Activated T-helper 1 cell treated with anti-CD3 and anti-CD28 coated beads, Interleukin-12 subunit alpha, Interleukin-12 subunit beta, Interleukin-2, Interleukin-4 antibody, amounts not matched to agents 30 ng/mL and 10 ng/mL and 1 ng/mL, durations not matched to agents 14 hours and 24 hours and 36 hours (primary cell): ENCODE data around the gene ENTPD2. TPM values are rescaled to one million over a fixed set of nuclear protein-coding genes. Genes with fewer than 3 reads are reported as not detected.

ENCODE experiments used
- DNase-seq: peaks from one replicate; pipeline ENCODE4 v3.0.0; 2021; ENCODE audit warnings: low spot score
- H3K27ac Mint-ChIP-seq: one replicate; pipeline ENCODE4 v1.8.0; 2021; ENCODE audit warnings: mild to moderate bottlenecking, mixed read lengths
- H3K27me3 Mint-ChIP-seq: one replicate; pipeline ENCODE4 v1.8.0; 2022; ENCODE audit warnings: mild to moderate bottlenecking, moderate library complexity, mixed read lengths; ENCODE audit not compliant: insufficient read depth
- H3K36me3 Mint-ChIP-seq: one replicate; pipeline ENCODE4 v1.8.0; 2021; ENCODE audit warnings: low read depth, mixed read lengths
- H3K4me1 Mint-ChIP-seq: one replicate; pipeline ENCODE4 v1.8.0; 2021; ENCODE audit warnings: low read depth, mixed read lengths
- H3K4me3 Mint-ChIP-seq: one replicate; pipeline ENCODE4 v1.8.0; 2021; ENCODE audit warnings: mild to moderate bottlenecking, moderate library complexity, mixed read lengths
- H3K9me3 Mint-ChIP-seq: one replicate; pipeline ENCODE4 v1.8.0; 2021; ENCODE audit warnings: mixed read lengths
- intact Hi-C: fragments of 100-400 bp; cut with micrococcal nuclease; formaldehyde crosslinking; loops from one replicate; pipeline ENCODE4 v1.15.1; 2024
- total RNA-seq: library from RNA; stranded (reverse); gene quantifications from 2 replicates; pipeline ENCODE4 v1.2.3, GENCODE V29; 2022

Gene ENTPD2
- not detected in 2 replicates for total RNA-seq

DNA sequence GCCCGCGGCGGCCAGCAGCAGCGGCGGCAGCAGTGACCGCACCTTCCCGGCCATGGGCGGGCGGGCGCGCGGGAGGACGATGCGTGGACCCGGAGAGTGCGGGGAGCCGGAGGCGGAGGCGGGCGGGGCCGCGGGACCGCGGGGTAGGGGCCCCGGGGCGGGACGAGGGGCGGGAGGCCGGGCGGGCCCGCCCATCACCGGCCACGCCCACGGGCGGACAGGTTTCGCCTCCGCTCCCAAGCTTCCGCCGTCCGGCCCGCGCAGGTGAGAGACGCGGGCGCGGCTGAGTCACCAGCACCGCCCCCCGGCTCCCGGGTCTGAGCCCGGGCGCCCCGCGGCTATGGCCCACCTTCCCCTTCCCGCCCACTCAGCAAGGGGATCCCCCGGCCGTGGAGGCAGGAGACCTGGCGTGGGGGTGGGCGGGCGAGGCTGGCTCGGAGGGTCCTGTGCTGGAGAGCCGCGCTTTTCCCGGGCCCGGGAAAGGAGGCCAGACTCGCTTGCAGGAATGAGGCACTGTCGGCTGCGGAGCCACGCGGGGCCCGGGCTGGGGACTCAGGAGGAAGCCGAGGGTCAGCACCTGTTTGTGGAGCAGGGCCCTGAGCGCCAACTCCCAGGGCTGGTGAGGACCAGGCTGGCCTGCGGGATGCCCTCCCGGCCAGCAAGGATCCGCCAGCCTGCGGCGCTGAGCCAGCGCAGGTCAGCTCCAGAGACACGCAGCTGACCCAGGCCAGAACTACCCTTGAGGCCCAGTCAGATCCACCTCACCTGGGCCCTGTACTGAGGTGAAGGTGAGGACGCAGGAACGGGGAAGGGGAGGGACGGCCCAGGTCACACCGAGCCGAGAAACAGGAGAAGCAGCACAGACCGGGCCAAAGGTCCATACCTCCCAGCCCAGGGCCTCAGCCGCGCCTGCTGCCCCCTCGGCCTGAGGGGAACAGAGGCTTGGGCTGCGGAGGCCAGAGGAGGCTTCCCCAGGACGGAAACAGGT lies at the start of gene ENTPD2:
TSS of gene ENTPD2 (minus strand) at position 118 of the 988 bp plus-strand sequence. CDS start at position 54, 64 bp downstream.
- Mint-ChIP-seq H3K4me3 (no peak within 1 kb of the TSS), H3K27ac (no peak within 1 kb of the TSS), H3K9me3 (no peaks in the 10 kb centered on the region), H3K4me1 (no peaks in the 10 kb centered on the region), H3K27me3 (peaks cover 31% of the 10 kb centered on the region), H3K36me3 (no peaks in the 10 kb centered on the region)
- DNase-seq, result peak; percentile 28
- intact Hi-C loops, result loop anchor here (1.0 kb wide), 1 partner anchor 10 kb away; no protein-coding TSS in a partner anchor

DNA sequence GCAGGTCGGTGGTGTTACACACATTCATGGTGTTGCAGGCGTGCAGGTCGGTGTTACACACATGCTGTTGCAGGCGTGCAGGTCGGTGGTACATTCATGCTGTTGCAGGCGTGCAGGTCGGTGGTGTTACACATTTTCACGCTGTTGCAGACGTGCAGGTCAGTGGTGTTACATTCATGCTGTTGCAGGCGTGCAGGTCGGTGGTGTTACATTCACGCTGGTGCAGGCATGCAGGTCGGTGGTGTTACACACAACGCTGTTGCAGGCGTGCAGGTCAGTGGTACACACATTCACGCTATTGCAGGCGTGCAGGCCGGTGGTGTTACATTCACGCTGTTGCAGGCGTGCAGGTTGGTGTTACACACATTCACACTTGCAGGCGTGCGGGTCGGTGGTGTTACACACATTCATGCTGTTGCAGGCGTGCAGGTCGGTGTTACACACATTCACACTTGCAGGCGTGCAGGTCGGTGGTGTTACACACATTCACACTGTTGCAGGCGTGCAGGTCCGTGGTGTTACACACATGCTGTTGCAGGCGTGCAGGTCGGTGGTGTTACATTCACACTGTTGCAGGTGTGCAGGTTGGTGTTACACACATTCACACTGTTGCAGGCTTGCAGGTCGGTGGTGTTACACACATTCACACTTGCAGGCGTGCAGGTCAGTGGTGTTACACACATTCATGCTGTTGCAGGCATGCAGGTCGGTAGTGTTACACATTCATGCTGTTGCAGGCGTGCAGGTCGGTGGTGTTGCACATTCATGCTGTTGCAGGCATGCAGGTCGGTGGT lies 49.5 kb upstream of the ENTPD2 start:
- DNase-seq, result no peak
- Mint-ChIP-seq H3K4me3 (no peak overlapping the region), H3K27me3 (no peaks in the 10 kb centered on the region), H3K27ac (no peak overlapping the region), H3K4me1 (no peaks in the 10 kb centered on the region), H3K9me3 (no peaks in the 10 kb centered on the region), H3K36me3 (peaks cover 19% of the 10 kb centered on the region)
- intact Hi-C loops, result no loop called here

- DNase-seq, result no peak
- H3K4me3 Mint-ChIP-seq, result no peak overlapping the region
- H3K36me3 Mint-ChIP-seq, result peaks cover 18% of the 10 kb centered on the region
- H3K4me1 Mint-ChIP-seq, result peaks cover 18% of the 10 kb centered on the region
- peak overlapping the region; percentile 23 for H3K27ac Mint-ChIP-seq
- no peaks in the 10 kb centered on the region for H3K9me3 Mint-ChIP-seq
- intact Hi-C loops, result no loop called here
- H3K27me3 Mint-ChIP-seq, result no peaks in the 10 kb centered on the region
Measured at GRCh38 chr9:137099231-137099630, 45.4 kb upstream of the ENTPD2 start.

- Mint-ChIP-seq H3K4me1 (peaks cover 21% of the 10 kb centered on the region), H3K36me3 (peaks cover 20% of the 10 kb centered on the region), H3K27me3 (no peaks in the 10 kb centered on the region), H3K9me3 (no peaks in the 10 kb centered on the region), H3K27ac (no peak overlapping the region), H3K4me3 (no peak overlapping the region)
- DNase-seq, result no peak
- intact Hi-C loops, result no loop called here
Measured at GRCh38 chr9:137097761-137098462, 44.1 kb upstream of the ENTPD2 start.

DNA sequence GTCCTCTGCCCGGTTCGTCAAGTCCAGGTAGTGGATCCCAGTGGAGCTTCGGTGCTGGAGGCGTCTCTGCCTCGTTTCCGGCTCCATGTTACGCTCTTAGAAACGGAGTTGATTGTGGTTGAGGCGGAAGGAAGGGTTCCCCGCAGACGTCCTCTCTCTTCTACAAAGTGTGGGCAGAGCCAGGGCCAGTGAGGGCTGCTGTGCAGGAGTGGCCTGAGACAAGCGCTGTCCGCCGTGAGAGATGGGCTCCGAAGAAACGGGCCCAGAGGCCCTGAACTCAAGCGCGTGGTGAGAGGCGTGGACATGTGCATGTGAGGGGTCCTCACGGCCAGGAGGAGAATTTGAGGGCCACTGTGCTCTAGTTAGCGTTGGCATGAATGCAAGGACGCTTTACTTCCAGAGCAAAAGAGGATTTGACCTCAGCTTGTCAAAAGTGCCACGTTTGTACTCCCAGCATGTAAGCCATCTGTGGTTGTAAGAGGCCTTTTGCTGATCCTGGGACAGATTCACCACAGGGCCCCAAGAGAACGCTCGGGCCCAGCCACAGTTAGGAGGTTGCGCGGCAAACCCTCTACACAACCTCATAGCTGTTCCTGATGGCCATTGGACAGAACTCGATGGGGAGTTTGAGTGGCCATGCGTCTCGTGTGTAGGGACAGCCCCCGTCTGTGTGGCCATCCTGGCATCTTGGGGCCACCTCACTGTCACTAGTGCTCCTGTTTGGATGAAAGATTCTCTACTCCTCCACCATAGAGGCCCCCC lies 43.1 kb upstream of the ENTPD2 start:
- Mint-ChIP-seq H3K4me3 (no peak overlapping the region), H3K9me3 (no peaks in the 10 kb centered on the region), H3K27ac (peak overlapping the region; percentile 93), H3K27me3 (no peaks in the 10 kb centered on the region), H3K36me3 (peaks cover 26% of the 10 kb centered on the region), H3K4me1 (peaks cover 23% of the 10 kb centered on the region)
- DNase-seq, result no peak
- intact Hi-C loops, result no loop called here

GRCh38 chr9:137095664-137096517 lies 42.0 kb upstream of the ENTPD2 start:
- H3K27ac Mint-ChIP-seq, result peak overlapping the region; percentile 93
- H3K27me3 Mint-ChIP-seq, result no peaks in the 10 kb centered on the region
- intact Hi-C loops, result loop anchor here (1.0 kb wide), 3 partner anchors 9 to 22 kb away; partner anchors contain the start of gene DPP7
- peaks cover 23% of the 10 kb centered on the region for H3K4me1 Mint-ChIP-seq
- peaks cover 30% of the 10 kb centered on the region for H3K36me3 Mint-ChIP-seq
- peak overlapping the region; percentile 72 for H3K4me3 Mint-ChIP-seq
- no peaks in the 10 kb centered on the region for H3K9me3 Mint-ChIP-seq
- peak; percentile 83 for DNase-seq

GRCh38 chr9:137089232-137089947 lies 35.5 kb upstream of the ENTPD2 start:
- no peak overlapping the region for H3K4me3 Mint-ChIP-seq
- intact Hi-C loops, result loop anchor here (5.0 kb wide), 2 partner anchors 187 to 202 kb away; partner anchors contain the start of gene TRAF2
- H3K9me3 Mint-ChIP-seq, result no peaks in the 10 kb centered on the region
- H3K4me1 Mint-ChIP-seq, result peaks cover 33% of the 10 kb centered on the region
- peaks cover 24% of the 10 kb centered on the region for H3K36me3 Mint-ChIP-seq
- no peak overlapping the region for H3K27ac Mint-ChIP-seq
- no peaks in the 10 kb centered on the region for H3K27me3 Mint-ChIP-seq
- no peak for DNase-seq

DNA sequence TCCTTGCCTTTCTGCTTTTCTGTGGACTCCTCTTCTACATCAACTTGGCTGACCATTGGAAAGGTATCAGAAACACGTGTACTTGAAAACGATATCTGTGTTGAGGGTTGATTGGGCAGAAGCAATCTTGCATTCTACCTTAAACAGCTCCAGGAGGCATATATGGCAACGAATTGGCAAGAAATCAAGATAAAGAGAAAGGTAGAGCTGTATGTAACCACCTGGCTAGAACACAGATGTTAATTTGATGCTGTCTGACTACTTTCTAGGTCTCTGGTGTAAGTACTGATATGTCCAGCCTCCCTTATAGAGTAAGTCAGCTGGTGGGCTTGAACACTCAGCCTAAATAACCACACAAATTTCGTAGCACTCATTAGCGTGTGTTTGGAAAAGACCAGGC lies 34.3 kb upstream of the ENTPD2 start:
- Mint-ChIP-seq H3K4me1 (peaks cover 37% of the 10 kb centered on the region), H3K36me3 (peaks cover 22% of the 10 kb centered on the region), H3K27ac (peak overlapping the region; percentile 85), H3K9me3 (no peaks in the 10 kb centered on the region), H3K27me3 (no peaks in the 10 kb centered on the region), H3K4me3 (peak overlapping the region; percentile 88)
- DNase-seq, result no peak
- intact Hi-C loops, result loop anchor here (5.0 kb wide), 2 partner anchors 186 to 201 kb away; partner anchors contain the start of gene TRAF2

DNA sequence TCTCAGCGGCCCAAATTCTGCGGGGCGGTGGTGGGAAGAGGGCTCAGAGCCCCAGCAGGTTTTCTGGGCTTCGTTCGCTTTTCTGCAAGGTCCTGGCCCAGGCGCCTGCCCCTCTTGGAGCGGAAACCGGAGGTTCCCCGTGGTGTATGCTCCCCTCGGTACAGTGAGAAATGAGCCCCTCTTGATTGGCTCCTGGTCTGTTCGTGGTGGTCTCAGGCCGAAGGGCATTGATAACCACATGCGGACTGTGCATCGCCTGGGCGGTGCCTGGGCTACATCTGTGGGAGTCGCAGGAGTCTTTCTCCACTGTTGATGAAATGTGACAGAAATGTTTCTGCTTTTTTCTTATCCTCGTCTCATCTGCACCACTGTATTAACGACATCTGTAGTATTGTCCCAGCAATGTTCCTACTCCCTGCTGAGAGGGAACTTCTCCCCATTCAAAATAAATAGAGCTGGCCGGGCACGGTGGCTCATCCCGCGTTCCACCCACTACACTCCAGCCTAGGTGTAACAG lies 33.6 kb upstream of the ENTPD2 start:
- Mint-ChIP-seq H3K27me3 (no peaks in the 10 kb centered on the region), H3K27ac (peak overlapping the region; percentile 85), H3K36me3 (peaks cover 19% of the 10 kb centered on the region), H3K4me3 (peak overlapping the region; percentile 88), H3K9me3 (no peaks in the 10 kb centered on the region), H3K4me1 (peaks cover 33% of the 10 kb centered on the region)
- DNase-seq, result no peak
- intact Hi-C loops, result loop anchor here (1.0 to 5.0 kb wide), 10 partner anchors 8 to 725 kb away; partner anchors contain the start of genes DNLZ, DPP7, SEC16A and TMEM141

DNA sequence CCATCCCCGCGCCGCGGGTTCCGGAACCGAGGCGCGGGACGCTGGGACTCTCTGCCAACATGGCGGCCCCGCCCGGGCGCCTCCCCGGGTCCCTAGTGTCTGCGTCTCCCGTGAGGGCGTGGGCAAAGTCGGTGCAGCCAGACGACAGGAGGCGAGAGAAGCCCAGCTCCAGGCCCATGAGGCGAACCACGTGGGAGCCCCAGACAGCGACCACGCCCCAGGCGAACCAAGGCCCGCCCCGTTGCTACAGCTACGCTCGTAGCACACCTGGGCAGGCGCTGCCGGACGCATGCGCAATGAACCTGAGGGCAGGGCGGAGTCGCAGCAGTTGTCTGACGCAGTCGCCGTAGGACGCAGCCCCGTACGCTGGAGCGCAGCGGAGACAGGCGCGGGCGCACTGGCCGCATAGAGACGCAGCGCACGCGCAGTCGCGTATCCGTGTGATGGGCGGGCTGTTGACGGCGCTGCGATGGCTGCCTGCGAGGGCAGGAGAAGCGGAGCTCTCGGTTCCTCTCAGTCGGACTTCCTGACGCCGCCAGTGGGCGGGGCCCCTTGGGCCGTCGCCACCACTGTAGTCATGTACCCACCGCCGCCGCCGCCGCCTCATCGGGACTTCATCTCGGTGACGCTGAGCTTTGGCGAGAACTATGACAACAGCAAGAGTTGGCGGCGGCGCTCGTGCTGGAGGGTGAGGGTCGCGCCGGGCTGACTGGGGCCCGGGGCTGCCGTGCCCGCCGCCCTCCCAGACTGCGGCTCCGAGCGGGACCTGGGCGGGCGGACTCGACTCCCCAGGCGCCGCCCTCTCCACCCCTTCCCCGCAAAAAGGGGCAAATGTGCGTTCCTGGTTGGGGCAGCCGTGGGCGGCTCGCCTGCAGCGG lies 32.9 kb upstream of the ENTPD2 start, which contains the start of gene MAN1B1:
TSS of gene MAN1B1 (plus strand) at position 455 of the 878 bp plus-strand sequence. CDS start at position 470, 15 bp downstream.
- no peaks in the 10 kb centered on the region for H3K9me3 Mint-ChIP-seq
- H3K27me3 Mint-ChIP-seq, result no peaks in the 10 kb centered on the region

More for the DNA sequence above, 32.9 kb upstream of the ENTPD2 start, which contains the start of gene MAN1B1:
- intact Hi-C loops, result loop anchor here (1.0 to 5.0 kb wide), 13 partner anchors 9 to 724 kb away; partner anchors contain the start of genes DNLZ, DPP7, MRPL41 and SAPCD2
- Mint-ChIP-seq H3K27ac (peak within 1 kb of the TSS; percentile 94), H3K4me3 (peak within 1 kb of the TSS; percentile 88), H3K4me1 (peaks cover 33% of the 10 kb centered on the region), H3K36me3 (peaks cover 14% of the 10 kb centered on the region)
- DNase-seq, result peak; percentile 100
